NT2/D1 (cell line): ENCODE results near the gene POU3F3.

Source experiments
- SUZ12 ChIP-seq: IDR thresholded peaks from 2 replicates; pipeline ENCODE4 v1.6.1; 2011; ENCODE audit not compliant: insufficient read length, insufficient read depth; ENCODE audit errors: extremely low read depth
- YY1 ChIP-seq: IDR thresholded peaks from 2 replicates; pipeline ENCODE4 v1.6.1; 2011; ENCODE audit not compliant: insufficient read length, insufficient read depth

DNA sequence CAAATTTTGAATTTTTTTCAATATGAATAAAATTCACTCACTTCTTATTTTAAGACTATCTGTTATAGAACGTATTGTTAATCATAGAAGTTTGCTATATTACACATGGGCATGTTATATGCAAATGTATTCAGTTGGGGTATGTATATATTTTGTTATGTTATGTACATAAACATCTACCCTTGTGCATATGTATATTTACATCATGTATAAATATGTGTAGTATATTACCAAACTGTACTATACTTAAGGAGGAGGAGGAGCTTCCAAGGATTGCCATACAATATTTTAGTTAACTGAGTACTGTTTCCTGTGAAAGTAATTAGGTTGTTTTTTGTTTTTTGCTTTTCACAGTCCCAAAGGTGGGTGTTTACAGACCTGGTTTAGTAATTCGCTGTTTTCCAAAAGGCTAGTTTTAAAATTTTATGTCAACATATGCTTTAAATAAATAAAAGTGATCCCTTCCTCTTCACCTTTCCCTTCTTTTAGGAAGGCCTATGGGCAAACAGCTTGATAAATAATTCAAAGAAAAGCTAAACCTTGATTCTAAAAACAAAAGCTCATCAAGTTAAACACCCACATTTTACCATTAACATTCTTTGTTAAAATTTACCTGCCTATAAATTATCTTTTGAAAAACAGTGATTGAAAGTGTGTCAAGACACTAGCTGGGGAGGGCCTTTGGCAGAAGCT is 12.9 kb upstream of the POU3F3 start:
- TF ChIP-seq YY1 (no peak), SUZ12 (no peak)
